Keratinocyte (primary cell): ENCODE measurements around the gene FNDC3B. TPM values are rescaled to one million over a fixed set of nuclear protein-coding genes. Genes with fewer than 3 reads are reported as not detected.

Experiments
- DNase-seq: peaks from one replicate; pipeline ENCODE4 v3.0.0-alpha.2; 2011; ENCODE audit warnings: low read depth, missing footprints, low spot score
- FAIRE-seq: peaks from 2 replicates; lab custom pipeline; 2011; peaks lifted over from hg19 to GRCh38; lab: Jason Lieb, UNC
- H2AFZ ChIP-seq: 2 replicates; pipeline ENCODE4 v1.6.0; 2012; ENCODE audit warnings: low read length, control low read depth, inconsistent platforms; ENCODE audit not compliant: control insufficient read depth
- H3K27ac ChIP-seq: 2 replicates; pipeline ENCODE4 v1.5.1; 2011; ENCODE audit warnings: low read length; ENCODE audit not compliant: control insufficient read depth, insufficient read depth
- H3K27me3 ChIP-seq: 3 replicates; pipeline ENCODE4 v1.6.0; 2011; ENCODE audit warnings: low read length; ENCODE audit not compliant: control insufficient read depth, insufficient read depth; ENCODE audit errors: extremely low read depth
- H3K36me3 ChIP-seq, 2 experiments: 2 replicates in 1 of 2; 3 replicates in 1 of 2; pipeline ENCODE4 v1.5.1; 2011; ENCODE audit warnings: low read length in 2 of 2, mild to moderate bottlenecking in 1 of 2; ENCODE audit not compliant: control insufficient read depth in 2 of 2, insufficient read depth in 2 of 2; ENCODE audit errors: extremely low read depth in 1 of 2
- H3K4me1 ChIP-seq: 3 replicates; pipeline ENCODE4 v1.5.1; 2011; ENCODE audit warnings: low read length; ENCODE audit not compliant: control insufficient read depth, insufficient read depth; ENCODE audit errors: extremely low read depth
- H3K4me2 ChIP-seq: 3 replicates; pipeline ENCODE4 v1.6.0; 2011; ENCODE audit warnings: low read depth, low read length; ENCODE audit not compliant: control insufficient read depth, insufficient read depth; ENCODE audit errors: extremely low read depth
- H3K4me3 ChIP-seq, 3 experiments: fragments of 200-600 bp in 1 of 3; sonication (generic) in 1 of 3; 2 replicates in 2 of 3; 3 replicates in 1 of 3; pipeline ENCODE4 v1.5.1; 2011 to 2016; ENCODE audit warnings: low read length in 3 of 3, mild to moderate bottlenecking in 3 of 3, control low read depth in 2 of 3, inconsistent platforms in 1 of 3, low read depth in 1 of 3, mixed read lengths in 1 of 3, mixed run types in 1 of 3, moderate library complexity in 1 of 3; ENCODE audit not compliant: control insufficient read depth in 2 of 3, insufficient read depth in 2 of 3; ENCODE audit errors: extremely low read depth in 1 of 3
- H3K79me2 ChIP-seq: 2 replicates; pipeline ENCODE4 v1.6.0; 2012; ENCODE audit warnings: low read length; ENCODE audit not compliant: control insufficient read depth, insufficient read depth
- H3K9ac ChIP-seq: 3 replicates; pipeline ENCODE4 v1.6.0; 2011; ENCODE audit warnings: low read length; ENCODE audit not compliant: control insufficient read depth, insufficient read depth; ENCODE audit errors: extremely low read depth
- H3K9me1 ChIP-seq: 3 replicates; pipeline ENCODE4 v1.6.0; 2011; ENCODE audit warnings: low read length; ENCODE audit not compliant: control insufficient read depth, insufficient read depth; ENCODE audit errors: extremely low read depth
- H3K9me3 ChIP-seq: 2 replicates; pipeline ENCODE4 v1.5.1; 2012; ENCODE audit warnings: low read depth, low read length; ENCODE audit not compliant: control insufficient read depth
- H4K20me1 ChIP-seq: 3 replicates; pipeline ENCODE4 v1.6.0; 2011; ENCODE audit warnings: low read length; ENCODE audit not compliant: control insufficient read depth, insufficient read depth; ENCODE audit errors: extremely low read depth
- EZH2 ChIP-seq: IDR thresholded peaks from one replicate; pipeline ENCODE4 v1.6.1; 2012; ENCODE audit warnings: inconsistent platforms, mild to moderate bottlenecking, low read length, moderate library complexity
- dilution Hi-C: fragments of 300-500 bp; cut with MboI; formaldehyde crosslinking; loops from one replicate; pipeline ENCODE4 v1.7.0; 2020; ENCODE audit warnings: low sequenced_read_pairs; ENCODE audit not compliant: extremely low pct_ligation_motif_present
- polyA plus RNA-seq, 5 experiments: library from polyadenylated mRNA; depleted of rRNA in 3 of 5; stranded (reverse) in 3 of 5; stranded (forward) in 1 of 5; unstranded in 1 of 5; fragments of >200 nt; gene quantifications; 1 replicate in 1 of 5; 2 replicates in 3 of 5; 3 replicates in 1 of 5; pipeline versions ENCODE4 v1.2.1 to v1.2.3, GENCODE V29; 2011 to 2012; ENCODE audit warnings: missing spikeins in 2 of 5, low read depth in 1 of 5, low replicate concordance in 1 of 5
- TF ChIP-seq, protein P1 (sequence below), 3 experiments: IDR thresholded peaks in 1 of 3; conservative IDR thresholded peaks in 1 of 3; optimal IDR thresholded peaks in 1 of 3; 2 replicates in 2 of 3; 3 replicates in 1 of 3; pipeline versions ENCODE3 to v1.5.1; 2011; ENCODE audit warnings: low read length in 3 of 3, mild to moderate bottlenecking in 3 of 3, moderate library complexity in 2 of 3, control low read depth in 1 of 3, inconsistent platforms in 1 of 3; ENCODE audit not compliant: insufficient read depth in 2 of 3; ENCODE audit errors: extremely low read depth in 1 of 3

FNDC3B gene
- polyA plus RNA-seq, 1 donor (not counting 4 experiments of a cell fraction or from before 2014, with no cell fraction given): 31.4 TPM

DNA sequence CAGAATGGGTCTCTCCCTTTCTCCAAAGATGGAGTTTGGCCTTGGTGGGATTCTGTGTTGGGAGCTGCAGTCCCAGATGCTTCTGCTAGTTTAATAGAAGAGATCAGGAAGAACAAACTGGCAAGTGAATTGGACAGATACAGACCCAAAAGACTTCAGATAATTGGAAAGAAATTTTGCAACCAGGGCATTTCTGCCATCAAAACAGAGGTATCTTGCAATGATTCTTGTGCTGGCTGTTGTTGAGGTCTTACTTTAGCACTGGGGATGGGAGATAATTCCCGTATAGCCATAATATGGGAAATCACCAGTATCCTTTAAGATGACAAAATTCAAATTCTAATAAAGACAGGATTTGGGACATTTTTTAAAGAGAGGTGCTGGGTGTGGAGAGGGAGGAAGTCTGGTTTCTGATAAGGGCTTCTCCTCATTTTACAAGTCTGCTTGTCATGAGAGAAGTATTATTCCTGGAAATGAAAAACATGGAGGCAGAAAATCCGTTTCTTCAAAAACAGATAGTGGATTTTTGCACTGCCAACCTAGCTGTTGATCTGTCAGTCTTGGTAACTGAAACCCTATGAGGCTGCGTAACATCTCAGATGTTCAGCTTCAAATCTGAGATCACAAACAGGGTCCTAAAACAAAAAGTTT, 40.1 kb downstream of the FNDC3B start:
- Histone ChIP-seq H4K20me1 (no peaks in the 10 kb centered on the region), H3K9ac (no peak overlapping the region), H3K9me3 (no peaks in the 10 kb centered on the region), H3K4me2 (no peak overlapping the region), H3K27me3 (no peaks in the 10 kb centered on the region), H3K79me2 (peaks cover 94% of the 10 kb centered on the region), H3K36me3 (peaks cover 2 to 9% of the 10 kb centered on the region in 2 experiments), H3K4me1 (no peaks in the 10 kb centered on the region), H3K4me3 (no peak overlapping the region), H3K9me1 (no peaks in the 10 kb centered on the region), H3K27ac (no peak overlapping the region), H2AFZ (no peak overlapping the region)
- TF ChIP-seq EZH2: no peak
- TF ChIP-seq, protein P1, sequence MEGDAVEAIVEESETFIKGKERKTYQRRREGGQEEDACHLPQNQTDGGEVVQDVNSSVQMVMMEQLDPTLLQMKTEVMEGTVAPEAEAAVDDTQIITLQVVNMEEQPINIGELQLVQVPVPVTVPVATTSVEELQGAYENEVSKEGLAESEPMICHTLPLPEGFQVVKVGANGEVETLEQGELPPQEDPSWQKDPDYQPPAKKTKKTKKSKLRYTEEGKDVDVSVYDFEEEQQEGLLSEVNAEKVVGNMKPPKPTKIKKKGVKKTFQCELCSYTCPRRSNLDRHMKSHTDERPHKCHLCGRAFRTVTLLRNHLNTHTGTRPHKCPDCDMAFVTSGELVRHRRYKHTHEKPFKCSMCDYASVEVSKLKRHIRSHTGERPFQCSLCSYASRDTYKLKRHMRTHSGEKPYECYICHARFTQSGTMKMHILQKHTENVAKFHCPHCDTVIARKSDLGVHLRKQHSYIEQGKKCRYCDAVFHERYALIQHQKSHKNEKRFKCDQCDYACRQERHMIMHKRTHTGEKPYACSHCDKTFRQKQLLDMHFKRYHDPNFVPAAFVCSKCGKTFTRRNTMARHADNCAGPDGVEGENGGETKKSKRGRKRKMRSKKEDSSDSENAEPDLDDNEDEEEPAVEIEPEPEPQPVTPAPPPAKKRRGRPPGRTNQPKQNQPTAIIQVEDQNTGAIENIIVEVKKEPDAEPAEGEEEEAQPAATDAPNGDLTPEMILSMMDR (optimal IDR thresholded peaks at IDR 0.05 in 1 of 3, IDR thresholded peaks at IDR 0.05 in 1 of 3, conservative IDR thresholded peaks at IDR 0.05 in 1 of 3; ENCODE audit: extremely low read depth in 1 of 3, insufficient read depth in 2 of 3, low read length in 3 of 3): no peak
- no peak for FAIRE-seq
- dilution Hi-C loops: no loop called here
- no peak for DNase-seq

DNA sequence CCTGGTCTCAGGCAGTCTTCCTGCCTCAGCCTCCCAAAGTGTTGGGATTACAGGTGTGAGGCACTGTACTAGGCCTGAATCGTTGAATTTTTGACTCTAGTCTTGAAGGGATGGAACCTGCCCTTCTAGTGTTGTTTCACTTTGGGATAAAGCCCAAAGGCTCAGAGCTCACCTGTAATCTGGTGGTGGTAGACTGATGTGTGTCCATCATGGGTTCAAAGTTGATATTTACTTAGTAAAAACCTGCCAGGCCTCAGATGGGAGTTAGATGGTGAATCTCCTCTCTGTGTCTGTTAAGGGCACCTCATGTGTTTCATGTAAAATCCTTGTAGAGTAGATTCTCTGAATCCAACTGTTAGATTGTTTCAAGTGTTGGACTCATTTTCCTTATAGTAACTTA, 41.1 kb downstream of the FNDC3B start:
- FAIRE-seq: no peak
- Histone ChIP-seq H3K4me2 (no peak overlapping the region), H3K36me3 (peaks cover 2 to 9% of the 10 kb centered on the region in 2 experiments), H3K9me1 (no peaks in the 10 kb centered on the region), H3K27me3 (no peaks in the 10 kb centered on the region), H3K79me2 (peaks cover 94% of the 10 kb centered on the region), H3K27ac (no peak overlapping the region), H3K9me3 (no peaks in the 10 kb centered on the region), H3K4me3 (no peak overlapping the region), H3K4me1 (peaks cover 4% of the 10 kb centered on the region), H2AFZ (no peak overlapping the region), H3K9ac (no peak overlapping the region), H4K20me1 (no peaks in the 10 kb centered on the region)
- dilution Hi-C loops: no loop called here
- DNase-seq: no peak
- TF ChIP-seq EZH2: no peak
- TF ChIP-seq, protein P1 (optimal IDR thresholded peaks at IDR 0.05 in 1 of 3, IDR thresholded peaks at IDR 0.05 in 1 of 3, conservative IDR thresholded peaks at IDR 0.05 in 1 of 3; ENCODE audit: extremely low read depth in 1 of 3, insufficient read depth in 2 of 3, low read length in 3 of 3): no peak
